SK-N-MC (cell line): Measurements from ENCODE around the gene CENPT.

Source experiments
- DNase-seq: peaks from one replicate; pipeline ENCODE4 v3.0.0-alpha.2; 2011; ENCODE audit warnings: low read depth, low spot score
- H3K27ac ChIP-seq: fragments of 200-600 bp; sonication (generic); 2 replicates; pipeline ENCODE4 v1.5.1; 2016; ENCODE audit warnings: mixed run types
- H3K36me3 ChIP-seq: fragments of 200-600 bp; sonication (generic); 2 replicates; pipeline ENCODE4 v1.6.1; 2017; ENCODE audit warnings: antibody characterized with exemption, low read length, mixed read lengths; ENCODE audit not compliant: insufficient read depth
- H3K4me3 ChIP-seq: fragments of 200-600 bp; sonication (generic); 2 replicates; pipeline ENCODE4 v1.5.1; 2016
- H3K9ac ChIP-seq: fragments of 200-600 bp; sonication (generic); 2 replicates; pipeline ENCODE4 v1.8.0; 2017; ENCODE audit warnings: mixed run types, mixed read lengths; ENCODE audit not compliant: insufficient read length
- H3K9me3 ChIP-seq: fragments of 200-600 bp; sonication (generic); 2 replicates; pipeline ENCODE4 v1.6.1; 2017; ENCODE audit warnings: low read depth, mild to moderate bottlenecking, antibody characterized with exemption, low read length, moderate library complexity, mixed read lengths
- EZH2 ChIP-seq: fragments of 200-600 bp; sonication (generic); IDR thresholded peaks from one replicate; pipeline ENCODE4 v1.6.1; 2017; ENCODE audit warnings: antibody characterized with exemption
- FOXP2 ChIP-seq: optimal IDR thresholded peaks from 2 replicates; pipeline ENCODE3; 2011; ENCODE audit warnings: mild to moderate bottlenecking, moderate library complexity; ENCODE audit not compliant: insufficient read depth; ENCODE audit errors: extremely low read length, control extremely low read depth
- POLR2AphosphoS5 ChIP-seq: IDR thresholded peaks from 2 replicates; pipeline ENCODE4 v1.6.1; 2012; ENCODE audit warnings: mild to moderate bottlenecking, low read depth, low read length, borderline replicate concordance

Gene CENPT

GRCh38 chr16:67860589-67861398, 13.3 kb upstream of the CENPT start:
- Histone ChIP-seq H3K4me3 (no peak overlapping the region), H3K9me3 (no peaks in the 10 kb centered on the region), H3K9ac (no peak overlapping the region), H3K27ac (no peak overlapping the region), H3K36me3 (peaks cover 7% of the 10 kb centered on the region; the same call in 1 of the 2 replicates)
- TF ChIP-seq FOXP2, result no peak
- no peak for TF ChIP-seq EZH2
- TF ChIP-seq POLR2AphosphoS5, result no peak
- DNase-seq, result no peak

GRCh38 chr16:67858500-67858899, 11.0 kb upstream of the CENPT start:
- H3K36me3 ChIP-seq, result no peaks in the 10 kb centered on the region; the same call in 1 of the 2 replicates
- no peak overlapping the region for H3K9ac ChIP-seq
- H3K9me3 ChIP-seq, result no peaks in the 10 kb centered on the region
- H3K27ac ChIP-seq, result no peak overlapping the region
- TF ChIP-seq FOXP2 (no peak), POLR2AphosphoS5 (no peak), EZH2 (no peak)
- no peak overlapping the region for H3K4me3 ChIP-seq
- DNase-seq, result no peak

- H3K9ac ChIP-seq, result no peak overlapping the region
These were observed 10.2 kb upstream of the CENPT start for GRCh38 chr16:67857547-67858233.

GRCh38 chr16:67856927-67857546, 9.5 kb upstream of the CENPT start:
- TF ChIP-seq FOXP2 (no peak), POLR2AphosphoS5 (no peak), EZH2 (no peak)
- Histone ChIP-seq H3K27ac (no peak overlapping the region), H3K9me3 (no peaks in the 10 kb centered on the region), H3K9ac (no peak overlapping the region), H3K36me3 (no peaks in the 10 kb centered on the region; the same call in 1 of the 2 replicates), H3K4me3 (no peak overlapping the region)
- no peak for DNase-seq

More at GRCh38 chr16:67857547-67858233, 10.2 kb upstream of the CENPT start:
- no peak overlapping the region for H3K4me3 ChIP-seq
- TF ChIP-seq POLR2AphosphoS5 (no peak), EZH2 (no peak), FOXP2 (no peak)
- no peaks in the 10 kb centered on the region for H3K9me3 ChIP-seq
- no peaks in the 10 kb centered on the region; the same call in 1 of the 2 replicates for H3K36me3 ChIP-seq
- DNase-seq, result no peak
- H3K27ac ChIP-seq, result no peak overlapping the region

- no peaks in the 10 kb centered on the region; the same call in 1 of the 2 replicates for H3K36me3 ChIP-seq
- H3K27ac ChIP-seq, result no peak overlapping the region
- H3K4me3 ChIP-seq, result no peak overlapping the region
- TF ChIP-seq EZH2, result no peak
- no peak for TF ChIP-seq FOXP2
- no peak for TF ChIP-seq POLR2AphosphoS5
- no peaks in the 10 kb centered on the region for H3K9me3 ChIP-seq
- H3K9ac ChIP-seq, result no peak overlapping the region
- no peak for DNase-seq
These were observed 8.3 kb upstream of the CENPT start for GRCh38 chr16:67855789-67856188.

- H3K27ac ChIP-seq, result no peak overlapping the region
- no peaks in the 10 kb centered on the region for H3K9me3 ChIP-seq
- peaks cover 6% of the 10 kb centered on the region; the same call in 1 of the 2 replicates for H3K36me3 ChIP-seq
- no peak overlapping the region for H3K9ac ChIP-seq
- no peak for TF ChIP-seq POLR2AphosphoS5
- TF ChIP-seq EZH2, result no peak
- no peak for TF ChIP-seq FOXP2
- DNase-seq, result no peak
- no peak overlapping the region for H3K4me3 ChIP-seq
These were observed 6.2 kb upstream of the CENPT start for GRCh38 chr16:67853670-67854069.

- peak overlapping the region; percentile 86 for H3K9ac ChIP-seq
- peaks cover 6% of the 10 kb centered on the region; the same call in 1 of the 2 replicates for H3K36me3 ChIP-seq
- no peak for DNase-seq
- H3K4me3 ChIP-seq, result peak overlapping the region; percentile 83
- no peaks in the 10 kb centered on the region for H3K9me3 ChIP-seq
- H3K27ac ChIP-seq, result no peak overlapping the region
- TF ChIP-seq EZH2, result no peak
- no peak for TF ChIP-seq FOXP2
- no peak for TF ChIP-seq POLR2AphosphoS5
These were observed 625 bp upstream of the CENPT start for GRCh38 chr16:67848118-67848517.
